Iris pigment epithelial cell (primary cell): ENCODE results near the gene ALPK1.
"Not testable (repeated sequence)": the region's sequence is repeated elsewhere in the genome, so short reads cannot be mapped to it uniquely, and the experiment has no call there.

Experiments used
- DNase-seq: peaks from one replicate; pipeline ENCODE4 v3.0.0-alpha.2; 2011; ENCODE audit warnings: low read depth

Gene ALPK1

DNA sequence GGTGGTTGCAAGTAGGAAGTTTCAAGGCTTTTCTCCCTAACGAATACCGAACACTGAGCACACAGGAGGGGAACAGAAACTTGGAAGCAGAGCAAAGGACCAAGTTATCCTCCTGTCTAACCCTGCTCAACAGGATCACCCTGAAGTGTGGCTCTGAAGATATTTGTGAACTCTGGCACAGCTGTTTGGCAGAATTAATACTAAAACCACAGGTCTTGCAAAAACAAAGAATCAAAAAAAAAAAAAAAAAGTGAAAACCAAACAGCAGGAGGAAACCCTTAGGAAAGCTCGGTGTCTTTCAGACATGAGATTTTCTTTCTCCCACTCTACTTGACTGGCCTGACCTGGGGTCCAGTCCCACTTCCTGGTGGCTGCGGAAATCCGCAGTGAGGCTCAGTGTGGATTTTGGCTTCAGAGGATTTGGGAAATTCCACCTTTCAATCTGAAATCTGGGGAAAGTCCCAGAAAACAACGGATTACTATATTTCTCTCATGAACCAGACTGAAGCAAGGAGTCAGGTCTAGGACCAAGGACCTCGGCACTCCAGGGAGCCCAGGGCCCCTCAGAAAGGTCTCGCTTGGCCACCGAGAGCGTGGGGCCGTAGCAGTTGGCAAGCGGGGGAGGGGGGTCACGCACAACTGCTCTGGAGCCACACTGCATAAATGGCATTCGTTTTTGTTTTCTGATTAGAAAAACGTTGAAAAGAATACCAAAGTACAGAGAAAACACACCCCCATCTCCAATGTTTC lies 12.3 kb upstream of the ALPK1 start:
- DNase-seq: peak; percentile 42

DNA sequence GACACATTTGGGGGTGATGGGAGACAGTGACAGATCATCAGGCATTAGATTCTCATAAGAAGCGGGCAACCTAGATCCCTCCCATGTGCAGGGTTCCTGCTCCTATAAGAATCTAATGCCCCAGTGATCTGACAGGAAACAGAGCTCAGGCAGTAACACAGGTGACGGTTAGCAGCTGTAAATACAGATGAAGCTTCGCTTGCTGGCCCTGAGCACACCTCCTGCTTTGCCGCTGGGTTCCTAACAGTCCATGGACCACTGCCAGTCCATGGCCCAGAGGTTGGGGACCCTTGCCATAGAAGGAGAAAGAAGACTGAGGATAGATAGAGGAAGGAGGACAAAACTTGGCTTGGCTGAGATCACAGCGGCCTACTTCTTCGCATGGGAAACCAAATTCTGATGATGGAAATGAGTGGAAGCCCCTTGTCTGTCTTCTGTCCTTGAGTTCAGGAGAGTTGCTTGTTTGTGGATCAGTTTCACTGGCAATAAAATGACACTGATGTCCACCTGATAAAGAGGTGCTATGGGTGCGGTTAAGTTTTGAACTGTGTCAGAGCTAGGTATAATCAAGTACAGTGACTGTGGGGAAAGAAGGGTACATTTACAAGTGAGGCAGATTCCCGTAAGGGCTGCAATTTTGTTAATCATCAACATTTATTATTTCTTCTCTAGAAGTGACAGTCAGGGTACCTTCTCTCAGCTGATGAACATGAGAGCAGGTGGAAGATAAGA lies 9.7 kb upstream of the ALPK1 start:
- DNase-seq: no peak

DNA sequence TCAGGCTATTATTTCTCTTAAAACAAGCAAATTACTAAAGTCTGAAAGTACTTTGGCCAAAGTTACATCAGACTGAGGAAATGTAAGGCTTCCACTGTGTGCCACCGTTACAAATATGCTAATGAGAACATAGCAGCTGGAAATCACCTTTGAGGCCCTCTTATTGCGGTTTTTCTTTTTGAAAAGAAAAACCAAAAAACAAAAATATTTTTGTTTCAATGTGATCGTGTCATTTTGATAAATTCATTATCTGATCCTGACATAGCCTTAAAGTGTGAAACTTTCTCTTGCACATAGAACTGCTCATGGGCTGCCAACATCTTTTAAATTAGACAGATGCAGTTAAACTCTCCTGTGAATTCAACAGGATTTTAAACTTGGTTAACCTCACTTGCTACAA lies 8.7 kb upstream of the ALPK1 start:
- DNase-seq: no peak

DNA sequence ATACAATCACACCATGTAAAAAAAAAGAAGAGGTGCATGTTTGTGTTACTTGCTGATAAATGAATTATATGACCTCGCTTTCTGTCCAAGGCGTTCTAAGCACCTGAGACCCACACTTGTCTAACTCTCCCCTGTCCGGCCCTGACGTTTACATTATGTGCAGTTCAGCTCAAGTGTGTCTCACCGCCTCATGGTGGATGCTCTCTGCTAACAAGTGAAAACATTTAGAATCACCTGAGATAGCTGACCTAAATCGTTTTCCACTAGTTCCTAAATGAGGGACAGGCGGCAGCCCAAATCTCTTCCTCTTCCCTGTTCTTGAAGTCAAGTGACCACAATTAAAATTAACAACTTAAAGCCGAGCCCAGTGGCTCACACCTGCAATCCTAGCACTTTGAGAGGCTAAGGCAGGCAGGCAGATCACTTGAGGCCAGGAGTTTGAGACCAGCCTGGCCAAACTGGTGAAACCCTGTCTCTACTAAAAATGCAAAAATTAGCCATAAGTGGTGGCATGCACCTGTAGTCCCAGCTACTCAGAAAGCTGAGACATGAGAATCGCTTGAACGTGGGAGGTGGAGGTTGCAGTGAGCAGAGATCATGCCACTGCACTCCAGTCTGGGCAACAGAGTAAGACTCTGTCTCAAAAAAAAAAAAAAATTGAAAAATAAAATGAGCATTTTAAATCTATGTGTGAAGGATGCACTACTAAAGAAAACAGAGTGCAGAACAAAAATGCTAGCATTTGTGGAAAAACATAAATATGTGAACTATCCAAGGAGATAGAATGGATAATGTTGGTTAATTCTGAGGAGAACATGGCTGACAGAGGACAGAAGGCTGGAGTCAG lies 7.5 kb upstream of the ALPK1 start:
- DNase-seq: no peak

DNA sequence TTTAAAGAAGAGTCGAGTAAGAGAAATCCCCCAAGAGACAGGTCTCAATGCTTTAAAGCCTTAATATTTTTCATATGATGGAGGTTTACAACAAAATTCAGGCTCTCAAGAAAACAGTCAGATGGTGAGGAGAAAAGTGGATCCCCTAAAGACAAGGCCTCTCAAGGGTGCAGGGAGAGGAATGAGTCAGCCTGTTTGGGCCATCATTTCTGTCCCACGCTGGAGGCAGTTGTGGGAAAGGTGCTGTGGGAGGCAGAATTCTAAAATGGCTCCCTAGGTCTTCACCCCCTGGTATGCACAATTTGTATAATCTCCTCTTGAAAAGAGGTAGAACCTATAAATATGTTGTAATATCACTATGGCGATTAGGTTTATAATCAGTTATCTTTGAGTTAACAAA lies 6.8 kb upstream of the ALPK1 start:
- DNase-seq: no peak

DNA sequence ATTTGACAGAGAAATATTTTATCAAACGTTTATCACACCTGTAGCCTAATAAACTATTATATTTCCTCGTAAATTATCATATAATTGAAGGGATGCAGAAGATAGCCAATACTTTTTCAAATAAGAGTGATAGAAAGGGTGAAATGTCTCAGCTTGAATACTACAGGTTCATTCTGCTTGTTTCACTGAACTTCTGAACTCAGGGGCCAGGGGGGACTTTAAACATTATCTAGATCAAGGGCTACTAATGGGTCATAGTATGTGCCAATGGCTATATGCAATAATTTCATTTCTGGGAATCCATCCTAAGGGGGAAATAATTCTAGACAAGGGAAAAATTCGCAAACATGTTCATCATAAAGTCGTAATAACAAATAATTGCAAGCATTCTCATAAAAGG lies 2.6 kb downstream of the ALPK1 start:
- DNase-seq: no peak

DNA sequence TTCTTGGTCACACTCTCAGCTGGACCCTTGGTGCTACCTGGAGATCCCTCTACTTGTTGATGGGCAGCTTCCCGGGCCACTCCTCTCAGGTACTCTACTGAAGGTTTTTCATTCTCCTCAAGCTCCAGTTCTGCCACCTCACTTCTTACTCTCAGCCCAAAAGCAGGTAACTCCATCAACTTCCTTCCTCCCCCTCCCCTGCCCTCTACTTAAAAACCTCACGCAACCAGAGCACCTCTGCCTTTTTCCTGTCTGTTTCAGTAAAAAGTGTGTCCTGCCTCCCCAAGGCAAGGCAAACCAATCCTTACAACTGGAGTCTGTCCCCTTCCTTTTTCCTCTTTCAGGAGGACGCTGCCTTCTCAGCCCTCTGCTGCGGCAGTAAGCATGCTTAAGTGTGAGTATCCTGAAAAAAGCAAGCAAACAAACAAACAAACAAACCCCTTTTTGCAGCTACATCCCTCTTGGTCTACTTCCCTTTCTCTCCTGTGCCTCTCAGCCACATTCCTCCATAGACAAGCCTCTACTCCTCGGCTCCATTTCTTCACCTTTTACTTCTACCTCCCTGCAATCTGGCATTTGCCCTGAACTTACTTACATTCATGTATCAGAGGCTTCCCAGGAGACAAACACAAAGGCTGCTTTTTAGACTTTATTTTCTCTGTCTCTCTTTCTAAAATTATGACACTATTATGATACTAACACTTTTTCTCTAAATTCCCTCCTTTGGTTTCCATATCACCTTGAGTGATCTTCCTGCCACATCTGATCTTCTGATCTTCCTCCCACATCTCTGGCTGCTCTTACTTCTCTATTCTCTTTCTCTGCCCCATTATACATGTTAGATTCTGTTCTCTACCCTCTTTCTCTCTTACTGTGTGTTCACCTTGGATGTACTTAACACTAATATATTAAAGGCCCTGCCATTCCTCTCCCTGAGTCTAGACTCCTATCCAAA lies 5.4 kb downstream of the ALPK1 start:
- DNase-seq: no peak

DNA sequence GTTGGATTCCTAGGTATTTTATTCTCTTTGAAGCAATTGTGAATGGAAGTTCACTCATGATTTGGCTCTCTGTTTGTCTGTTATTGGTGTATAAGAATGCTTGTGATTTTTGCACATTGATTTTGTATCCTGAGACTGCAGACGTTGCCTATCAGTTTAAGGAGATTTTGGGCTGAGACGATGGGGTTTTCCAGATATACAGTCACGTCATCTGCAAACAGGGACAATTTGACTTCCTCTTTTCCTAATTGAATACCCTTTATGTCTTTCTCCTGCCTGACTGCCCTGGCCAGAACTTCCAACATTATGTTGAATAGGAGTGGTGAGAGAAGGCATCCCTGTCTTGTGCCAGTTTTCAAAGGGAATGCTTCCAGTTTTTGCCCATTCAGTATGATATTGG lies 8.3 kb downstream of the ALPK1 start:
- DNase-seq: not testable (repeated sequence)

DNA sequence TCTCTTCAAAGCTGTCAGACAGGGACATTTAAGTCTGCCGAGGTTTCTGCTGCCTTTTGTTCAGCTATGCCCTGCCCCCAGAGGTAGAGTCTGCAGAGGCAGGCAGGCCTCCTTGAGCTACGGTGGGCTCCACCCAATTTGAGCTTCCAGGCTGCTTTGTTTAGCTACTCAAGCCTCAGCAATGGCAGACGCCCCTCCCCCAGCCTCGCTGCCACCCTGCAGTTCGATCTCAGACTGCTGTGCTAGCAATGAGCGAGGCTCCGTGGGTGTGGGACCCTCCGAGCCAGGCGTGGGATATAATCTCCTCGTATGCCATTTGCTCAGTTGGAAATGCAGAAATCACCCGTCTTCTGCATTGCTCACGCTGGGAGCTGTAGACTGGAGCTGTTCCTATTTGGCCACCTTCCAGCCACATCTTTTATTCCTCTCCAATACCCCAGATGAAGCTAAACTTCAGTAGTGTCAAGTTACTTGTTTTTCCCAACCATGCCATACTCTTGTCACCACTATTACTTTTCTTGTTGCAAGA lies 12.2 kb downstream of the ALPK1 start:
- DNase-seq: peak; percentile 74

DNA sequence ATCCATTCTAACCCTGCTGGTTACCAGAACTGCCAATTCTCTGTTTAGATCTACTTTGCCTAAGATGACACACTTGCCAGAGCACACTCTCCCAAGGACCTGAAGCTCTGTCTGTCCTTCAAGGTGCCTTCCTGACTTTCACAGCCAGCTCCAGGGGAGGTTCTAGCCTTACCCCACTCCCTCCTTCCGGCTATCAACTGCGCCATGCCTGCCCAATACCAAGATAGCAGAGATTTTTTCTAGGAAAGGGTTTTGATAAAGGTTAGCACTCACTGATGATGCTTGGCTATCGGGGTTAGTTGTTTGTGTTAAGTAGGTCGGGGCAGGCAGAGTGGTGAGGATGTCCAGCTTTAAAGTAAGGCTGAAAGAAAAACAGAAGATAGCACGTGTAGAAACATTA lies 14.3 kb downstream of the ALPK1 start:
- DNase-seq: no peak

DNA sequence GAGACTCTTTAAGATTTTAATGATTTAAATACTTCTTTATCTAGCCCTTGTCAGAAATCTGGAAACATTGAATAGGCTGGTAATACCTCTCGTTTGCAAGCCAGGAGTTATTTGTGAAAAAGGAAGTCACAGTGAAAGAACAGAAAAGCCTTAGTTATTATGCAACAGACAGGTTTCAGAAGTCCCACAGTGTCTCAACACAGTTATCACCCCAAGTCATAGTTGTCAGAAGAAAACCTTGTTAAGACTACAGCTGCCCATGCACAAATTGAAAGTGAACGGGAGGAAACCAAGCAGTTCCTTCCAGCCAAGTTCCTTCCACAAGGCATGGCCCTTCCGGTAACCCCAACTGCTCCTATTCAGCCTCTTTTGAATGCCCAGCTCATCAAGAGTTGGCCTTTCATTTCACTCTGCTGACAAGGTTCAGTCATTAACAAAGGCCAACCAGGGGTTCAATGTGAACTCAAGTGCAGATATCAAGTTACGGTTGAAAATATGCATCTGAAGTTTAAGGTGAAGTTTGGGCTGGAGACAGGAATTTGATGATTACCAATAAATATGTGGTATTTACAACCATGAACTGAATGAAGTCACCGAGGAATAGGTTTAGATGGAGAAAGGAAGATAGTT lies 15.6 kb downstream of the ALPK1 start:
- peak; percentile 10 for DNase-seq

DNA sequence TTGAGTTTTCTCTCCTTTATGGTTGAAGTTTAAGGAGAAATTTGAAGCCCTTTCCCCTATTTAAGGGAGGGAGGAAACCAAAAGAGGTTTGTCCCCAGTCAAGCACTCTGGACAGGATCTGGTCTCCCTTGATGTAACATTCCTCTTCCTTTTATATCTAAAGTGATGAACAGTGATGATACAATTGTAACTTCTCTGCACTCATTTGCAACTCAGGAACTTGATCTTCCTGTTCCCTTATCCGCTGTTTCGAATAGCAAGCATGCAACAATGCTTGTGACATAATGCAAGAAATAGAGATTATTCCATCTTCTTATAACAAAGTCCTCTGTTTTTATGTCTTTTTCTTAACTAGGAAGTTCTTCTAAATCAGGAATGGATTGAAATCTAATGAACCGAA lies 18.3 kb downstream of the ALPK1 start:
- no peak for DNase-seq

DNA sequence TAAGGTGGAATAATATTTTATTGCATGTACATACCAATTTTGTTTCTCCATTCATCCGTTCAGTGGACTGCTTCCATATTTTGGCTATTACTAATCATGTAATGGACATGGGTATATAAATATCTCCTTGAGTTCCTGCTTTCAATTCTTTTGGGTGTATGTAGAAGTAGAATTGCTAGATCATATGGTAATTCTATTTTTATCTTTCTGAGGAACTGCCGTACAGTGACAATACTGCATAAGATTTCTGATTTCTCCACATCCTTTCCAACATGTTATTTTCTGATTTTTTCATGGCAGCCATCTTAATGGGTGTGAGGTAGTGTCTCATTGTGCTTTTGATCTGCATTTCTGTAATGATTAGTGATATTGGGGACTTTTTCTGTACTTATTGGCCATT lies 19.2 kb downstream of the ALPK1 start:
- no peak for DNase-seq

DNA sequence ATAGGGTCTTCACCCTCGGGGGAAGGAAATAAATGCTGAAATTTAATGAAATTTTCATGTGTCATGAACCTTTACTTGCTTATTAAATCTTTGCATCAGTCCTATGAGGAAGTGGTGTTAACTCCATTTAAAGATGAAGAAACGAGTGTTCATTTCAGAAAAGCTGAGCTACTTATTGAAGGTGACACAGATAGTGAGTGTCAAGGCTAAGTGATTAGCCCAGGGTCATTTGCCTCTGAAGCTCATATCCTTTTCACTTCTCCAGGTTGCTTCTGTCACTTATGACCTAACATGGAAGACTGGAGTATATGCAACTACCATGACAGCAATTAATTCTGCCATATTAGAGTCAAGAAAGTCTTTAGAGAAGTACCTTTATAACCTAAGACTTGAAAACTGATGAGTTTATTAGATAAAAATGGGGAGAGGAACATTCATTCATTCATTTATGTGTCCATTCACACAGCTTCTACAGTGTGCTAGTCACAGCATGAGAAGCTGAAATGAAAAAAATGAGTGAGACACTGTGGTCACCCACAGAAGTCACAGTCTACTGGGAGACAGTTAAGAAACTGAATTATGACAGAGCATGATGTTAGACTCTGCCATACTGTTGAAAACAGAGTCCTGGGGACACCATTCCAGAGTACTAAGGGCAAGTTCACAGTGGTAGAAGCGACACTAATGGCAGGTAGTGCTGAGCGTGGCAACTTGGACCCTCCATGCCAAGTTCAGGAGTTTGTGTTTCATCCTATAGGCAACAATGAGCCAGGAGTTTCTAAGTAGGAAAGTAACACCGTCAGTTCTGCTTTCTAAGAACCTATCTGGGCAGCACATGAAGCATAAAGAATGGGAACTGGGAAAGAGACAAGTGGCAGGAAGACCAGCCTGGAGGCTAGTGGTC lies 21.3 kb downstream of the ALPK1 start:
- no peak for DNase-seq

DNA sequence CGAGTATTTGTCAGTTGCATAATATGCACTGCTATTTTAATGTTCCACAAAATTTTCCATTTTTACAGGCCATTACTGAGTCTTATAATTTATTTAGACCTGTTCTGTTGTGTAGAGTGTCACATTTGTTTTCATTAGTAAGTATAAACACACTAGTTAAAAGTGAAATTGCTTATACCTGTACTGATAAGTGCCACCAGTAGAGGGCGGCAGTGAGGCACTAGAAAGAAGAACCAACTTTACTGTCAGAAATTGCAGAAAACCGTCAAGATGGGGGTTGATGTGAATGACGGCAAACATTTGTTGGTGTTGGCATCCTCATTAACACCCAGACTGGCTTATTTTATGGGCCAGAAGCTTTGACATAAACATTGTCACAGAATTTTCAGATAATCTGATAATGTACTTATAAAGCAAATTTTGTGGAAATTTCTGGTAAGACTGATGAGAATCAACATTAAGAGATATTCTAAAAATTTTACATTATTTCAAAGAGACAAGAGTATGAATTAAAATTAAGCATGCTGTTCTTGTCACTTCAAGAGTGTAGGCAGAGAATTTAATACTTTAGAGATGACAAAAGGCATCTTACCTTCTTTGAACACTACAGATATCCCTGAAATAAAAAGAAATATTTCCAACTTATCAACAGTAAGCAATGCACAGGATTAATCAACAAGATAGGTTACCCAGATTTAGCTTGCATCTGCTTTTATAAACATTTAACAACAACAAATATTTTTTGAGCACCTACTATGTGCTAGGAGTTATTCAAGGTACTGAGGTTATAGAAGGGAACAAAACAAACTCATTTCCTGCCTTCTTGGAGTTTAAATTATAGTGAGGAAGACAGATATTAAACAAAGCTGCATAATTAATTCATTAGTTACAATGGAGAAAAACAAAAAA lies 24.9 kb downstream of the ALPK1 start:
- peak; percentile 61 for DNase-seq

DNA sequence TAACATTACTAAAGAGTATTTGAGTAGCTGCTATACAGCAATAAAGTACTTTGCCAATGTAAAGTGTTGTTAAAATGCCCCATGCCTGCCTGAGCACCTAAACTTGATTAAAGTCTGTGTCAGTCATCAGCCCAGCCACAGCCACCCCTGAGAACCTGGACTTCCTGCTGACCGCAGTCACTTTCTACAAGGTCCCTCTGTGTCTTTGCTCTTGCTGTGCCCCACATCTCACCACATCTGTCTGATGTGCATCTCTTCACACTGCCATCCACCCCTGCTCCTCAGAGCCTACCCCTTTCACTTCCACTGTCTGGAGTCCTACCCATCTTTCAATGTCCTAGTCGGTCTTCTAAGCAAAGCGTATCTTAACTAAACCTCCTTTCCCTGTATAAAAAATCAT lies 25.7 kb downstream of the ALPK1 start:
- no peak for DNase-seq

DNA sequence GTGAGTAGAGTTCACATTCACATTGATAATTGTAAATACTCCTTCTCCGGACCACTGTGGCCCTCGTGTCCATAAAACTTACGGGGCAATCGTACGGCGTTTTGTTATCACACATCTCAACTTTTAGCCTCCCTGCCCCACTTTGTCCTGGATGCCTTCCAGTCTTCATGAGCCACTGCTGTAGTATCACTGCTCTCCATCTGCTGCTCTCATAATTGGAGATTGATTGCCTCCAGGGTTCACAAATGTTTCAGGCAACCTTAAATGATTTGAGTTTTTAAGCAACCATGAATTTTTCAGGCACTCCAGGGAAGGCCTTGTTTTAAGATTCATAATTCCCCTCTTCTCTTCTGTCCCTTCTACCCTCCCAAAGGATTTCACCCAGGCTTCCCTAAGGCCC lies 28.4 kb downstream of the ALPK1 start:
- DNase-seq: no peak

DNA sequence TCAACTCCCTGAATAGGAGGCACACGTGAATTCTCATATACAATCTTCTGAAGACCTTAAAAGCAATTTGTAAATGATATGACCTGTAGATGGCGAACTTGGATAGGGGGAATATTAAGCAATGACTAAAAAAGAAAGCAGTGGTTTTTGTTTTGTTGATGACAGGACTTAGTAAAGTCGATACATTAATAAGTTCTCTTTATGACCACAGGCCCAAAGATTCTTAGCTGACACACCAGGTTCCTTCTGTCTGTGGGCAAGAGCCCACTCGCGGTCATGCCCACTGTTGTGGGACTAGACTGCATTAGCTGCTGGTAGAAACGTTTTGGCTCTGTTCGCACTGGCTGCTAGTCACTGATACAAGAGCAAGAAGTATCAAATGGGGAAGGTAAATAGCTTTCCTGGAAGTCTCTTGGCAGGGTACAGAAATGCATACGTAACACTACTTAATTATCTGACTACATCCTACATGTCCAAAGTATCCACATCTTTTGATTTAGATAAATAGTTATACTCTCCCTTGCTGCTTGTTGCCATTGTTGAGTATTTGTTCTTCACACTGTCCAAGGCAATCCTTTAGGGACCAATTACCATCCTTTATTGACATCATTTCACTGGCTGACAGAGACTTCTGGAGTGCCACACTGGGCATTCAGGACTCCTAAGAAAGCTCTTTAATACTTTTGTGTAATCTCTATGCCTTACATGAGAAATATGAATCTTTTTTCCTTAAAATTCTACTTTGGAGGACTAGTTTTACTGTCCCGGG lies 31.0 kb downstream of the ALPK1 start:
- peak; percentile 63 for DNase-seq
